Neural cell (in vitro differentiated cells): ENCODE measurements around the gene TMOD1. TPM values are rescaled to one million over a fixed set of nuclear protein-coding genes. Genes with fewer than 3 reads are reported as not detected.
"Not testable (repeated sequence)": the region's sequence is repeated elsewhere in the genome, so short reads cannot be mapped to it uniquely, and the experiment has no call there.

ENCODE experiments used
- H2AFZ ChIP-seq: fragments of 200-600, 300-800 bp; sonication (generic), shearing (Covaris generic); 2 replicates; pipeline ENCODE4 v1.6.0; 2014; ENCODE audit warnings: low read depth, mild to moderate bottlenecking, antibody characterized with exemption, low read length, moderate library complexity
- H3F3A ChIP-seq: fragments of 200-600 bp; shearing (Covaris generic); 2 replicates; pipeline ENCODE4 v1.6.1; 2016; ENCODE audit warnings: mild to moderate bottlenecking, moderate library complexity, mixed read lengths, antibody characterized with exemption, low read length; ENCODE audit not compliant: insufficient read depth, poor library complexity, severe bottlenecking
- H3K27ac ChIP-seq: fragments of 200-600, 300-800 bp; sonication (generic), shearing (Covaris generic); 2 replicates; pipeline ENCODE4 v1.5.1; 2014; ENCODE audit warnings: mild to moderate bottlenecking, low read length, moderate library complexity
- H3K27me3 ChIP-seq: fragments of 300-800, 200-600 bp; sonication (generic), shearing (Covaris generic); 2 replicates; pipeline ENCODE4 v1.6.0; 2014; ENCODE audit warnings: mild to moderate bottlenecking, low read depth, low read length, moderate library complexity; ENCODE audit not compliant: insufficient read depth
- H3K36me3 ChIP-seq: fragments of 300-800, 200-600 bp; sonication (generic), shearing (Covaris generic); 2 replicates; pipeline ENCODE4 v1.5.1; 2014; ENCODE audit warnings: mild to moderate bottlenecking, antibody characterized with exemption, low read length, moderate library complexity; ENCODE audit not compliant: insufficient read depth
- H3K4me2 ChIP-seq: fragments of 300-800, 200-600 bp; sonication (generic), shearing (Covaris generic); 2 replicates; pipeline ENCODE4 v1.6.0; 2014; ENCODE audit warnings: mild to moderate bottlenecking, low read length
- H3K4me3 ChIP-seq: fragments of 300-800, 200-600 bp; sonication (generic), shearing (Covaris generic); 2 replicates; pipeline ENCODE4 v1.5.1; 2014; ENCODE audit warnings: mild to moderate bottlenecking, low read length, moderate library complexity
- H3K79me2 ChIP-seq: fragments of 200-600 bp; shearing (Covaris generic); replicated peaks from 2 replicates; pipeline ENCODE4 v1.6.0; 2014; ENCODE audit warnings: mild to moderate bottlenecking, low read length, moderate library complexity; ENCODE audit not compliant: insufficient read depth
- H3K9ac ChIP-seq: fragments of 300-800, 200-600 bp; sonication (generic), shearing (Covaris generic); 2 replicates; pipeline ENCODE4 v1.6.1; 2016; ENCODE audit warnings: mild to moderate bottlenecking, low read length, mixed read lengths
- H3K9me2 ChIP-seq: fragments of 200-600 bp; shearing (Covaris generic); 2 replicates; pipeline ENCODE4 v1.6.1; 2016; ENCODE audit warnings: mild to moderate bottlenecking, low read length, mixed read lengths; ENCODE audit not compliant: insufficient read depth
- H3K9me3 ChIP-seq: fragments of 200-600, 300-800 bp; sonication (generic), shearing (Covaris generic); 2 replicates; pipeline ENCODE4 v1.6.1; 2016; ENCODE audit warnings: mild to moderate bottlenecking, mixed run types, low read length, moderate library complexity, mixed read lengths
- H4K20me1 ChIP-seq: fragments of 200-600 bp; shearing (Covaris generic); 2 replicates; pipeline ENCODE4 v1.6.1; 2016; ENCODE audit warnings: mild to moderate bottlenecking, mixed run types; ENCODE audit not compliant: insufficient read depth
- EP300 ChIP-seq: fragments of 450-650 bp; conservative IDR thresholded peaks from 2 replicates; pipeline ENCODE4 v1.6.1; 2014; ENCODE audit warnings: antibody characterized with exemption, mild to moderate bottlenecking, moderate library complexity; ENCODE audit not compliant: poor library complexity, severe bottlenecking
- EZH2 ChIP-seq: fragments of 200-600, 300-800 bp; shearing (Covaris generic), sonication (generic); IDR thresholded peaks from 2 replicates; pipeline ENCODE4 v1.6.1; 2014; ENCODE audit warnings: antibody characterized with exemption, low read length, borderline replicate concordance, mild to moderate bottlenecking; ENCODE audit not compliant: insufficient read depth, poor library complexity, severe bottlenecking
- MXI1 ChIP-seq: fragments of 450-650 bp; conservative IDR thresholded peaks from 2 replicates; pipeline ENCODE4 v1.6.1; 2014; ENCODE audit warnings: antibody characterized with exemption, mild to moderate bottlenecking; ENCODE audit not compliant: poor library complexity, severe bottlenecking
- POLR2AphosphoS5 ChIP-seq: IDR thresholded peaks from 2 replicates; pipeline ENCODE4 v1.6.1; 2012
- RAD21 ChIP-seq: fragments of 450-650 bp; conservative IDR thresholded peaks from 2 replicates; pipeline ENCODE4 v1.6.1; 2014; ENCODE audit warnings: antibody characterized with exemption, mild to moderate bottlenecking, moderate library complexity
- SMC3 ChIP-seq: fragments of 450-650 bp; conservative IDR thresholded peaks from 2 replicates; pipeline ENCODE4 v1.6.1; 2014; ENCODE audit warnings: antibody characterized with exemption, mild to moderate bottlenecking, moderate library complexity; ENCODE audit not compliant: poor library complexity
- polyA plus RNA-seq: library from polyadenylated mRNA; depleted of rRNA; stranded (reverse); fragments of >200 nt; gene quantifications from 2 replicates; pipeline ENCODE4 v1.2.3, GENCODE V29; 2014
- TF ChIP-seq, protein P1 (sequence below): fragments of 450-650 bp; IDR thresholded peaks from 2 replicates; pipeline ENCODE4 v1.5.1; 2014; ENCODE audit warnings: antibody characterized with exemption, mild to moderate bottlenecking, moderate library complexity; ENCODE audit not compliant: poor library complexity, severe bottlenecking
- TF ChIP-seq, protein P2 (sequence below): IDR thresholded peaks from 2 replicates; pipeline ENCODE4 v1.6.1; 2012; ENCODE audit warnings: borderline replicate concordance

TMOD1 gene
- polyA plus RNA-seq, 1 donor from 2014 or later = 0.17 TPM

DNA sequence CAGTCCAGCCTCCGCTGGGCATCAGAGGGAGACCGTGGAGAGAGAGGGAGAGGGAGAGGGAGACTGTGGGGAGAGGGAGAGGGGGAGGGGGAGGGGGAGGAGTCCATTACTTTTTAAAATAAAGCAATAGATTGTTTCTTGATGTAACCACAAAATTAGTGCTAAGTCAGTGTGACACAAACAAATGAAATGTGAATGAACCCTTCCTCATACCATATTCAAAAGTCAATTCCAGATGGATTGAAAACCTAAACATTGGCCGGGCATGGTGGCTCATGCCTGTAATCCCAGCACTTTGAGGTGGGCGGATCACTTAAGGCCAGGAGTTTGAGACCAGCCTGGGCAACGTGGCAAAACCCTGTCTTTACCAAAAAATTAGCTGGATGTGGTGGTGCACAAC lies 2.6 kb upstream of the TMOD1 start:
- H3K4me3 ChIP-seq, H3K27ac ChIP-seq, H3K9ac ChIP-seq, H3F3A ChIP-seq, H4K20me1 ChIP-seq, H3K9me2 ChIP-seq, H3K4me2 ChIP-seq, H3K36me3 ChIP-seq, H3K9me3 ChIP-seq, H3K79me2 ChIP-seq, H2AFZ ChIP-seq: not testable (repeated sequence)
- H3K27me3 ChIP-seq = peaks cover 50% of the 10 kb centered on the region

DNA sequence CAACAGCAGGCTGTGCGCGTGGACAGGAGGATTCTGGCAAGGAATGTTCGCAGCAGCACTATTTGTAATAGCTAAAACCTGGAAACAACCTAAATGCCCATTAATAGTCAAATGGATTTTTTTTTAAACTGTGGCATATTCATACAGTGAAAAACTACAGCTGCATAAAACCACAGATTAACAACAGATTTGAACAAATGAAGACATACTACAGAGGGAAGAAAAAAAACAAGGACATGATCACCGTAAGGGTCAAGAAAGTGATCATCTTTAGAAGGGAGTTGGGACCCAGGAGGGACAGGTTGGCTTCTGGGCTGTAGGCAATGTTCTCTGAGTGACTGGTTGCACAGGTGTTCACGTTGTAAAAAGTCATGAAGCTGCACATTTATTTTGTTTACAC lies 1.2 kb upstream of the TMOD1 start:
- H3F3A ChIP-seq = no peaks in the 10 kb centered on the region
- no peak overlapping the region for H3K27ac ChIP-seq
- H3K79me2 ChIP-seq = no peaks in the 10 kb centered on the region
- no peaks in the 10 kb centered on the region for H3K9me2 ChIP-seq
- no peak overlapping the region for H3K9ac ChIP-seq
- H2AFZ ChIP-seq = no peak overlapping the region
- TF ChIP-seq EZH2 = no peak
- H3K27me3 ChIP-seq = peaks cover 56% of the 10 kb centered on the region
- no peak overlapping the region for H3K4me2 ChIP-seq
- no peaks in the 10 kb centered on the region for H3K36me3 ChIP-seq
- no peaks in the 10 kb centered on the region for H3K9me3 ChIP-seq
- H4K20me1 ChIP-seq = no peaks in the 10 kb centered on the region
- H3K4me3 ChIP-seq = no peak overlapping the region

DNA sequence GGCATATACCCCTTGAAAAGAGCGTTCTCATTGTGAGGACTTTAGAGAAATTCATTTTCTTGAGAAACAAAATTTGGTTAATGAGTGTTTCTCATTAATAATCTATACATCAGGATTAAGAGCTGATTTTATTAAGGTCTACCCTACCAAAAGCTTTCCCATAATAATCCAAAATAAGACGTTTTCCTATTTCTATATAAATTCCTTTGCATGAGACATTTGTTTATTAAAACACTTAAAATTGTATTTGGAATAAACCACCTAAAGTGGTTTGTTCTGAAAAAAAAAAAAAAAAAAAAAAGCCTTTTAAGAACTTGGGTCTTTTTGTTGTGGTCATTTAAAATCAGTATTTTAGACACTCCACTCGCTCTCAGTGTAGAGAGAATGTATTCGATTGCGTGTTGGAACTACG lies 695 bp upstream of the TMOD1 start:
- TF ChIP-seq, protein P1, sequence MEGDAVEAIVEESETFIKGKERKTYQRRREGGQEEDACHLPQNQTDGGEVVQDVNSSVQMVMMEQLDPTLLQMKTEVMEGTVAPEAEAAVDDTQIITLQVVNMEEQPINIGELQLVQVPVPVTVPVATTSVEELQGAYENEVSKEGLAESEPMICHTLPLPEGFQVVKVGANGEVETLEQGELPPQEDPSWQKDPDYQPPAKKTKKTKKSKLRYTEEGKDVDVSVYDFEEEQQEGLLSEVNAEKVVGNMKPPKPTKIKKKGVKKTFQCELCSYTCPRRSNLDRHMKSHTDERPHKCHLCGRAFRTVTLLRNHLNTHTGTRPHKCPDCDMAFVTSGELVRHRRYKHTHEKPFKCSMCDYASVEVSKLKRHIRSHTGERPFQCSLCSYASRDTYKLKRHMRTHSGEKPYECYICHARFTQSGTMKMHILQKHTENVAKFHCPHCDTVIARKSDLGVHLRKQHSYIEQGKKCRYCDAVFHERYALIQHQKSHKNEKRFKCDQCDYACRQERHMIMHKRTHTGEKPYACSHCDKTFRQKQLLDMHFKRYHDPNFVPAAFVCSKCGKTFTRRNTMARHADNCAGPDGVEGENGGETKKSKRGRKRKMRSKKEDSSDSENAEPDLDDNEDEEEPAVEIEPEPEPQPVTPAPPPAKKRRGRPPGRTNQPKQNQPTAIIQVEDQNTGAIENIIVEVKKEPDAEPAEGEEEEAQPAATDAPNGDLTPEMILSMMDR = no peak
- TF ChIP-seq EP300 (no peak), POLR2AphosphoS5 (no peak), SMC3 (no peak), RAD21 (no peak), MXI1 (no peak)
- TF ChIP-seq, protein P2, sequence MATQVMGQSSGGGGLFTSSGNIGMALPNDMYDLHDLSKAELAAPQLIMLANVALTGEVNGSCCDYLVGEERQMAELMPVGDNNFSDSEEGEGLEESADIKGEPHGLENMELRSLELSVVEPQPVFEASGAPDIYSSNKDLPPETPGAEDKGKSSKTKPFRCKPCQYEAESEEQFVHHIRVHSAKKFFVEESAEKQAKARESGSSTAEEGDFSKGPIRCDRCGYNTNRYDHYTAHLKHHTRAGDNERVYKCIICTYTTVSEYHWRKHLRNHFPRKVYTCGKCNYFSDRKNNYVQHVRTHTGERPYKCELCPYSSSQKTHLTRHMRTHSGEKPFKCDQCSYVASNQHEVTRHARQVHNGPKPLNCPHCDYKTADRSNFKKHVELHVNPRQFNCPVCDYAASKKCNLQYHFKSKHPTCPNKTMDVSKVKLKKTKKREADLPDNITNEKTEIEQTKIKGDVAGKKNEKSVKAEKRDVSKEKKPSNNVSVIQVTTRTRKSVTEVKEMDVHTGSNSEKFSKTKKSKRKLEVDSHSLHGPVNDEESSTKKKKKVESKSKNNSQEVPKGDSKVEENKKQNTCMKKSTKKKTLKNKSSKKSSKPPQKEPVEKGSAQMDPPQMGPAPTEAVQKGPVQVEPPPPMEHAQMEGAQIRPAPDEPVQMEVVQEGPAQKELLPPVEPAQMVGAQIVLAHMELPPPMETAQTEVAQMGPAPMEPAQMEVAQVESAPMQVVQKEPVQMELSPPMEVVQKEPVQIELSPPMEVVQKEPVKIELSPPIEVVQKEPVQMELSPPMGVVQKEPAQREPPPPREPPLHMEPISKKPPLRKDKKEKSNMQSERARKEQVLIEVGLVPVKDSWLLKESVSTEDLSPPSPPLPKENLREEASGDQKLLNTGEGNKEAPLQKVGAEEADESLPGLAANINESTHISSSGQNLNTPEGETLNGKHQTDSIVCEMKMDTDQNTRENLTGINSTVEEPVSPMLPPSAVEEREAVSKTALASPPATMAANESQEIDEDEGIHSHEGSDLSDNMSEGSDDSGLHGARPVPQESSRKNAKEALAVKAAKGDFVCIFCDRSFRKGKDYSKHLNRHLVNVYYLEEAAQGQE = no peak
- no peak overlapping the region for H3K4me2 ChIP-seq
- H2AFZ ChIP-seq = no peak overlapping the region
- no peaks in the 10 kb centered on the region for H3K79me2 ChIP-seq
- peaks cover 56% of the 10 kb centered on the region for H3K27me3 ChIP-seq
- no peaks in the 10 kb centered on the region for H3K36me3 ChIP-seq
- H3F3A ChIP-seq = no peaks in the 10 kb centered on the region
- no peak overlapping the region for H3K9ac ChIP-seq
- H3K9me2 ChIP-seq = no peaks in the 10 kb centered on the region
- H3K27ac ChIP-seq = no peak overlapping the region
- H3K9me3 ChIP-seq = no peaks in the 10 kb centered on the region
- H3K4me3 ChIP-seq = peak overlapping the region; percentile 53
- no peaks in the 10 kb centered on the region for H4K20me1 ChIP-seq
